ENCODE results near the gene TNFRSF25. TPM values are rescaled to one million over a fixed set of nuclear protein-coding genes. Genes with fewer than 3 reads are reported as not detected.

The TNFRSF25 gene
- total and polyA plus RNA-seq, 2 experiments from 2014 or later: 13.6 to 25.3 TPM

DNA sequence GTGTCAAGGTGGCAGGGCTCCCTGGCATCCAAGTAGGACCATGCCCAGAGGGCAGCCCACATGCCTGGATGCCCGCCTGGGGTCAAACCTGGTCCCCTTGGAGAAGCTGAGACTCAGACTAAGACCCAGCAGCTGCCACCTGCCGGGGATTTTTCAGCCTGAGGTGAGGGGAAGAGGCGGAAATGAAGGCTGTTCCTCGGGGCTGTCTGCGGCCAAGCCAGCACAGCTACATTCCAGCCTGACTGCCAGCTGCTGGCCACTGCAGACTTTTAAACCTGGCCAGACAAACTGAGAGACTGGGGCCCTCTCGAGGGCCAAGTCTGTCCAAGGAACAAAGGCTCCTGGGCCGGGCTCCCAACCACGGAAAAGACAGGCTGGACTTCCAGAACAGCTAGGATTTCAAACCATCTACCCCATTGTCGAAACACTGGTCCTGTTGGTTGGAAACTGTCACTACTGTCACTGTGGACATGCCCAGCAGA lies 47.4 kb upstream of the TNFRSF25 start:
- peaks cover 5% of the 10 kb centered on the region for H3K27me3 Mint-ChIP-seq (ENCODE audit: insufficient read depth, low read depth, poor library complexity)
- 0 out of 3 replicates have a peak, but pooled peaks cover 2% of the 10 kb centered on the region for H3K4me1 Mint-ChIP-seq
- Histone ChIP-seq H4K20me1 (replicated peaks; ENCODE audit: insufficient read depth) (no peaks in the 10 kb centered on the region), H3K27ac (ENCODE audit: low read depth) (no peak overlapping the region), H3K4me3 (no peak overlapping the region), H3K36me3 (ENCODE audit: insufficient read depth) (no peaks in the 10 kb centered on the region), H3K4me2 (no peak overlapping the region), H3K9me2 (ENCODE audit: insufficient read depth) (no peaks in the 10 kb centered on the region), H3K4me1 (ENCODE audit: insufficient read depth) (no peaks in the 10 kb centered on the region), H3K27me3 (ENCODE audit: insufficient read depth) (no peaks in the 10 kb centered on the region), H2AFZ (no peak overlapping the region), H3F3A (replicated peaks; ENCODE audit: low read depth) (no peaks in the 10 kb centered on the region), H3K79me2 (replicated peaks; ENCODE audit: insufficient read depth) (no peaks in the 10 kb centered on the region)
- ATAC-seq (no peak), DNase-seq (ENCODE audit: low spot score) (no peak)
- TF ChIP-seq POLR2AphosphoS5 (IDR thresholded peaks at IDR 0.05; ENCODE audit: low read depth) (no peak), EZH2phosphoT487 (IDR thresholded peaks at IDR 0.05; ENCODE audit: unreplicated experiment) (no peak), EZH2 (IDR thresholded peaks at IDR 0.05; ENCODE audit: low read depth, unreplicated experiment) (no peak), ZNF331 (CRISPR knock-in tag; IDR thresholded peaks at IDR 0.05; ENCODE audit: low read depth) (no peak), STAT1 (IDR thresholded peaks at IDR 0.05; ENCODE audit: unreplicated experiment) (no peak), CREB1 (CRISPR knock-in tag; IDR thresholded peaks at IDR 0.05; ENCODE audit: low read depth) (no peak), ZNF114 (CRISPR knock-in tag; IDR thresholded peaks at IDR 0.05) (no peak), NANOG (IDR thresholded peaks at IDR 0.05; ENCODE audit: borderline replicate concordance) (no peak), JUNB (IDR thresholded peaks at IDR 0.05; ENCODE audit: unreplicated experiment) (no peak)
- TF ChIP-seq, protein P1, sequence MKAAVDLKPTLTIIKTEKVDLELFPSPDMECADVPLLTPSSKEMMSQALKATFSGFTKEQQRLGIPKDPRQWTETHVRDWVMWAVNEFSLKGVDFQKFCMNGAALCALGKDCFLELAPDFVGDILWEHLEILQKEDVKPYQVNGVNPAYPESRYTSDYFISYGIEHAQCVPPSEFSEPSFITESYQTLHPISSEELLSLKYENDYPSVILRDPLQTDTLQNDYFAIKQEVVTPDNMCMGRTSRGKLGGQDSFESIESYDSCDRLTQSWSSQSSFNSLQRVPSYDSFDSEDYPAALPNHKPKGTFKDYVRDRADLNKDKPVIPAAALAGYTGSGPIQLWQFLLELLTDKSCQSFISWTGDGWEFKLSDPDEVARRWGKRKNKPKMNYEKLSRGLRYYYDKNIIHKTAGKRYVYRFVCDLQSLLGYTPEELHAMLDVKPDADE (IDR thresholded peaks at IDR 0.05): no peak
- TF ChIP-seq, protein P2, sequence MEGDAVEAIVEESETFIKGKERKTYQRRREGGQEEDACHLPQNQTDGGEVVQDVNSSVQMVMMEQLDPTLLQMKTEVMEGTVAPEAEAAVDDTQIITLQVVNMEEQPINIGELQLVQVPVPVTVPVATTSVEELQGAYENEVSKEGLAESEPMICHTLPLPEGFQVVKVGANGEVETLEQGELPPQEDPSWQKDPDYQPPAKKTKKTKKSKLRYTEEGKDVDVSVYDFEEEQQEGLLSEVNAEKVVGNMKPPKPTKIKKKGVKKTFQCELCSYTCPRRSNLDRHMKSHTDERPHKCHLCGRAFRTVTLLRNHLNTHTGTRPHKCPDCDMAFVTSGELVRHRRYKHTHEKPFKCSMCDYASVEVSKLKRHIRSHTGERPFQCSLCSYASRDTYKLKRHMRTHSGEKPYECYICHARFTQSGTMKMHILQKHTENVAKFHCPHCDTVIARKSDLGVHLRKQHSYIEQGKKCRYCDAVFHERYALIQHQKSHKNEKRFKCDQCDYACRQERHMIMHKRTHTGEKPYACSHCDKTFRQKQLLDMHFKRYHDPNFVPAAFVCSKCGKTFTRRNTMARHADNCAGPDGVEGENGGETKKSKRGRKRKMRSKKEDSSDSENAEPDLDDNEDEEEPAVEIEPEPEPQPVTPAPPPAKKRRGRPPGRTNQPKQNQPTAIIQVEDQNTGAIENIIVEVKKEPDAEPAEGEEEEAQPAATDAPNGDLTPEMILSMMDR (conservative IDR thresholded peaks at IDR 0.05; ENCODE audit: low read depth in 2 of 2): no peak
- TF ChIP-seq, protein P3, sequence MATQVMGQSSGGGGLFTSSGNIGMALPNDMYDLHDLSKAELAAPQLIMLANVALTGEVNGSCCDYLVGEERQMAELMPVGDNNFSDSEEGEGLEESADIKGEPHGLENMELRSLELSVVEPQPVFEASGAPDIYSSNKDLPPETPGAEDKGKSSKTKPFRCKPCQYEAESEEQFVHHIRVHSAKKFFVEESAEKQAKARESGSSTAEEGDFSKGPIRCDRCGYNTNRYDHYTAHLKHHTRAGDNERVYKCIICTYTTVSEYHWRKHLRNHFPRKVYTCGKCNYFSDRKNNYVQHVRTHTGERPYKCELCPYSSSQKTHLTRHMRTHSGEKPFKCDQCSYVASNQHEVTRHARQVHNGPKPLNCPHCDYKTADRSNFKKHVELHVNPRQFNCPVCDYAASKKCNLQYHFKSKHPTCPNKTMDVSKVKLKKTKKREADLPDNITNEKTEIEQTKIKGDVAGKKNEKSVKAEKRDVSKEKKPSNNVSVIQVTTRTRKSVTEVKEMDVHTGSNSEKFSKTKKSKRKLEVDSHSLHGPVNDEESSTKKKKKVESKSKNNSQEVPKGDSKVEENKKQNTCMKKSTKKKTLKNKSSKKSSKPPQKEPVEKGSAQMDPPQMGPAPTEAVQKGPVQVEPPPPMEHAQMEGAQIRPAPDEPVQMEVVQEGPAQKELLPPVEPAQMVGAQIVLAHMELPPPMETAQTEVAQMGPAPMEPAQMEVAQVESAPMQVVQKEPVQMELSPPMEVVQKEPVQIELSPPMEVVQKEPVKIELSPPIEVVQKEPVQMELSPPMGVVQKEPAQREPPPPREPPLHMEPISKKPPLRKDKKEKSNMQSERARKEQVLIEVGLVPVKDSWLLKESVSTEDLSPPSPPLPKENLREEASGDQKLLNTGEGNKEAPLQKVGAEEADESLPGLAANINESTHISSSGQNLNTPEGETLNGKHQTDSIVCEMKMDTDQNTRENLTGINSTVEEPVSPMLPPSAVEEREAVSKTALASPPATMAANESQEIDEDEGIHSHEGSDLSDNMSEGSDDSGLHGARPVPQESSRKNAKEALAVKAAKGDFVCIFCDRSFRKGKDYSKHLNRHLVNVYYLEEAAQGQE (IDR thresholded peaks at IDR 0.05; ENCODE audit: unreplicated experiment): no peak
- TF ChIP-seq, protein P4, sequence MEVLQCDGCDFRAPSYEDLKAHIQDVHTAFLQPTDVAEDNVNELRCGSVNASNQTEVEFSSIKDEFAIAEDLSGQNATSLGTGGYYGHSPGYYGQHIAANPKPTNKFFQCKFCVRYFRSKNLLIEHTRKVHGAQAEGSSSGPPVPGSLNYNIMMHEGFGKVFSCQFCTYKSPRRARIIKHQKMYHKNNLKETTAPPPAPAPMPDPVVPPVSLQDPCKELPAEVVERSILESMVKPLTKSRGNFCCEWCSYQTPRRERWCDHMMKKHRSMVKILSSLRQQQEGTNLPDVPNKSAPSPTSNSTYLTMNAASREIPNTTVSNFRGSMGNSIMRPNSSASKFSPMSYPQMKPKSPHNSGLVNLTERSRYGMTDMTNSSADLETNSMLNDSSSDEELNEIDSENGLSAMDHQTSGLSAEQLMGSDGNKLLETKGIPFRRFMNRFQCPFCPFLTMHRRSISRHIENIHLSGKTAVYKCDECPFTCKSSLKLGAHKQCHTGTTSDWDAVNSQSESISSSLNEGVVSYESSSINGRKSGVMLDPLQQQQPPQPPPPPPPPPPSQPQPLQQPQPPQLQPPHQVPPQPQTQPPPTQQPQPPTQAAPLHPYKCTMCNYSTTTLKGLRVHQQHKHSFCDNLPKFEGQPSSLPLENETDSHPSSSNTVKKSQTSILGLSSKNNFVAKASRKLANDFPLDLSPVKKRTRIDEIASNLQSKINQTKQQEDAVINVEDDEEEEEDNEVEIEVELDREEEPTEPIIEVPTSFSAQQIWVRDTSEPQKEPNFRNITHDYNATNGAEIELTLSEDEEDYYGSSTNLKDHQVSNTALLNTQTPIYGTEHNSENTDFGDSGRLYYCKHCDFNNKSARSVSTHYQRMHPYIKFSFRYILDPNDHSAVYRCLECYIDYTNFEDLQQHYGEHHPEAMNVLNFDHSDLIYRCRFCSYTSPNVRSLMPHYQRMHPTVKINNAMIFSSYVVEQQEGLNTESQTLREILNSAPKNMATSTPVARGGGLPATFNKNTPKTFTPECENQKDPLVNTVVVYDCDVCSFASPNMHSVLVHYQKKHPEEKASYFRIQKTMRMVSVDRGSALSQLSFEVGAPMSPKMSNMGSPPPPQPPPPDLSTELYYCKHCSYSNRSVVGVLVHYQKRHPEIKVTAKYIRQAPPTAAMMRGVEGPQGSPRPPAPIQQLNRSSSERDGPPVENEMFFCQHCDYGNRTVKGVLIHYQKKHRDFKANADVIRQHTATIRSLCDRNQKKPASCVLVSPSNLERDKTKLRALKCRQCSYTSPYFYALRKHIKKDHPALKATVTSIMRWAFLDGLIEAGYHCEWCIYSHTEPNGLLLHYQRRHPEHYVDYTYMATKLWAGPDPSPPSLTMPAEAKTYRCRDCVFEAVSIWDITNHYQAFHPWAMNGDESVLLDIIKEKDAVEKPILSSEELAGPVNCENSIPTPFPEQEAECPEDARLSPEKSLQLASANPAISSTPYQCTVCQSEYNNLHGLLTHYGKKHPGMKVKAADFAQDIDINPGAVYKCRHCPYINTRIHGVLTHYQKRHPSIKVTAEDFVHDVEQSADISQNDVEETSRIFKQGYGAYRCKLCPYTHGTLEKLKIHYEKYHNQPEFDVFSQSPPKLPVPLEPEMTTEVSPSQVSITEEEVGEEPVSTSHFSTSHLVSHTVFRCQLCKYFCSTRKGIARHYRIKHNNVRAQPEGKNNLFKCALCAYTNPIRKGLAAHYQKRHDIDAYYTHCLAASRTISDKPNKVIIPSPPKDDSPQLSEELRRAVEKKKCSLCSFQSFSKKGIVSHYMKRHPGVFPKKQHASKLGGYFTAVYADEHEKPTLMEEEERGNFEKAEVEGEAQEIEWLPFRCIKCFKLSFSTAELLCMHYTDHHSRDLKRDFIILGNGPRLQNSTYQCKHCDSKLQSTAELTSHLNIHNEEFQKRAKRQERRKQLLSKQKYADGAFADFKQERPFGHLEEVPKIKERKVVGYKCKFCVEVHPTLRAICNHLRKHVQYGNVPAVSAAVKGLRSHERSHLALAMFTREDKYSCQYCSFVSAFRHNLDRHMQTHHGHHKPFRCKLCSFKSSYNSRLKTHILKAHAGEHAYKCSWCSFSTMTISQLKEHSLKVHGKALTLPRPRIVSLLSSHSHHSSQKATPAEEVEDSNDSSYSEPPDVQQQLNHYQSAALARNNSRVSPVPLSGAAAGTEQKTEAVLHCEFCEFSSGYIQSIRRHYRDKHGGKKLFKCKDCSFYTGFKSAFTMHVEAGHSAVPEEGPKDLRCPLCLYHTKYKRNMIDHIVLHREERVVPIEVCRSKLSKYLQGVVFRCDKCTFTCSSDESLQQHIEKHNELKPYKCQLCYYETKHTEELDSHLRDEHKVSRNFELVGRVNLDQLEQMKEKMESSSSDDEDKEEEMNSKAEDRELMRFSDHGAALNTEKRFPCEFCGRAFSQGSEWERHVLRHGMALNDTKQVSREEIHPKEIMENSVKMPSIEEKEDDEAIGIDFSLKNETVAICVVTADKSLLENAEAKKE (CRISPR knock-in tag; IDR thresholded peaks at IDR 0.05): no peak
- H3K9me3 Mint-ChIP-seq: no peaks in the 10 kb centered on the region
- no peak overlapping the region for H3K27ac Mint-ChIP-seq
- no peaks in the 10 kb centered on the region for H3K36me3 Mint-ChIP-seq (ENCODE audit: low read depth)
- no peak overlapping the region for H3K4me3 Mint-ChIP-seq

Data from GM23338 (cell line).